Forelimb muscle (tissue), 1 donor: ENCODE data around the gene PAX8. TPM values are rescaled to one million over a fixed set of nuclear protein-coding genes. Genes with fewer than 3 reads are reported as not detected.
"Not testable (repeated sequence)": the region's sequence is repeated elsewhere in the genome, so short reads cannot be mapped to it uniquely, and the experiment has no call there.

Source experiments
- DNase-seq: peaks from one replicate; pipeline ENCODE4 v3.0.0-alpha.2; 2013; ENCODE audit warnings: low read depth
- polyA plus RNA-seq: library from polyadenylated mRNA; unstranded; fragments of 120-200 nt; gene quantifications from one replicate; pipeline ENCODE4 v1.2.1, GENCODE V29; 2013; ENCODE audit not compliant: insufficient read length

PAX8 gene
- polyA plus RNA-seq: 1.9 TPM

- DNase-seq: no peak
These were observed at the start of gene PAX8 for GRCh38 chr2:113278742-113279139. TSS of gene PAX8 (minus strand) at chr2:113278921. CDS start at chr2:113278394, 527 bp downstream.

- DNase-seq: no peak
These were observed 49.3 kb upstream of the PAX8 start for GRCh38 chr2:113328043-113328442.

- DNase-seq: not testable (repeated sequence)
These were observed 46.5 kb upstream of the PAX8 start for GRCh38 chr2:113325161-113325731.

GRCh38 chr2:113324684-113325160, 46.0 kb upstream of the PAX8 start:
- no peak for DNase-seq

GRCh38 chr2:113323129-113323528, 44.4 kb upstream of the PAX8 start:
- not testable (repeated sequence) for DNase-seq

- DNase-seq: not testable (repeated sequence)
These were observed 41.4 kb upstream of the PAX8 start for GRCh38 chr2:113320106-113320505.

- DNase-seq: not testable (repeated sequence)
These were observed 40.2 kb upstream of the PAX8 start for GRCh38 chr2:113318941-113319340.

- DNase-seq: no peak
These were observed 37.4 kb upstream of the PAX8 start for GRCh38 chr2:113316085-113316484.

GRCh38 chr2:113314663-113315062, 35.9 kb upstream of the PAX8 start:
- not testable (repeated sequence) for DNase-seq

GRCh38 chr2:113314176-113314575, 35.5 kb upstream of the PAX8 start:
- not testable (repeated sequence) for DNase-seq

GRCh38 chr2:113311781-113312180, 33.1 kb upstream of the PAX8 start:
- DNase-seq: not testable (repeated sequence)

GRCh38 chr2:113311191-113311590, 32.5 kb upstream of the PAX8 start:
- not testable (repeated sequence) for DNase-seq

- DNase-seq: no peak
These were observed 31.1 kb upstream of the PAX8 start for GRCh38 chr2:113309655-113310387.

GRCh38 chr2:113308784-113309183, 30.1 kb upstream of the PAX8 start:
- not testable (repeated sequence) for DNase-seq

GRCh38 chr2:113306207-113306606, 27.5 kb upstream of the PAX8 start:
- not testable (repeated sequence) for DNase-seq

GRCh38 chr2:113305749-113306148, 27.0 kb upstream of the PAX8 start:
- not testable (repeated sequence) for DNase-seq

GRCh38 chr2:113305146-113305545, 26.4 kb upstream of the PAX8 start:
- DNase-seq: no peak

- no peak for DNase-seq
These were observed 26.0 kb upstream of the PAX8 start for GRCh38 chr2:113304702-113305101.

GRCh38 chr2:113302216-113302980, 23.7 kb upstream of the PAX8 start:
- DNase-seq: not testable (repeated sequence)

- no peak for DNase-seq
These were observed 21.6 kb upstream of the PAX8 start for GRCh38 chr2:113300281-113300680.

- DNase-seq: no peak
These were observed 19.5 kb upstream of the PAX8 start for GRCh38 chr2:113298176-113298575.

GRCh38 chr2:113297590-113297989, 18.9 kb upstream of the PAX8 start:
- not testable (repeated sequence) for DNase-seq
